Measurements from ENCODE around the gene C19orf33. TPM values are rescaled to one million over a fixed set of nuclear protein-coding genes. Genes with fewer than 3 reads are reported as not detected.
"Not testable (repeated sequence)": the region's sequence is repeated elsewhere in the genome, so short reads cannot be mapped to it uniquely, and the experiment has no call there.

C19orf33 gene
- 46.8 and 270 TPM in 2 replicates for total RNA-seq (ENCODE audit: low replicate concordance)
- long read RNA-seq, transcript C19orf33-201 (4 exons, 467 nt), result major isoform, 32 of 36 reads
- long read RNA-seq, partial matches to known transcripts, result 0 of 36 reads
- long read RNA-seq, other reads (novel, unspliced or antisense), result 0 of 36 reads

GRCh38 chr19:38303517-38304351, at the start of gene C19orf33:
TSS of gene C19orf33 (plus strand) at chr19:38304251. CDS start at chr19:38304262, 11 bp downstream.
- no peak for DNase-seq (ENCODE audit: extremely low spot score, unreplicated experiment)
- Mint-ChIP-seq H3K4me3 (peak within 1 kb of the TSS; percentile 89), H3K27ac (peak within 1 kb of the TSS; percentile 96), H3K27me3 (no peaks in the 10 kb centered on the region), H3K4me1 (ENCODE audit: unreplicated experiment) (no peaks in the 10 kb centered on the region), H3K9me3 (no peaks in the 10 kb centered on the region), H3K36me3 (no peaks in the 10 kb centered on the region)
- TF ChIP-seq, protein P1, sequence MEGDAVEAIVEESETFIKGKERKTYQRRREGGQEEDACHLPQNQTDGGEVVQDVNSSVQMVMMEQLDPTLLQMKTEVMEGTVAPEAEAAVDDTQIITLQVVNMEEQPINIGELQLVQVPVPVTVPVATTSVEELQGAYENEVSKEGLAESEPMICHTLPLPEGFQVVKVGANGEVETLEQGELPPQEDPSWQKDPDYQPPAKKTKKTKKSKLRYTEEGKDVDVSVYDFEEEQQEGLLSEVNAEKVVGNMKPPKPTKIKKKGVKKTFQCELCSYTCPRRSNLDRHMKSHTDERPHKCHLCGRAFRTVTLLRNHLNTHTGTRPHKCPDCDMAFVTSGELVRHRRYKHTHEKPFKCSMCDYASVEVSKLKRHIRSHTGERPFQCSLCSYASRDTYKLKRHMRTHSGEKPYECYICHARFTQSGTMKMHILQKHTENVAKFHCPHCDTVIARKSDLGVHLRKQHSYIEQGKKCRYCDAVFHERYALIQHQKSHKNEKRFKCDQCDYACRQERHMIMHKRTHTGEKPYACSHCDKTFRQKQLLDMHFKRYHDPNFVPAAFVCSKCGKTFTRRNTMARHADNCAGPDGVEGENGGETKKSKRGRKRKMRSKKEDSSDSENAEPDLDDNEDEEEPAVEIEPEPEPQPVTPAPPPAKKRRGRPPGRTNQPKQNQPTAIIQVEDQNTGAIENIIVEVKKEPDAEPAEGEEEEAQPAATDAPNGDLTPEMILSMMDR (conservative IDR thresholded peaks at IDR 0.05), result no peak

- DNase-seq (ENCODE audit: extremely low spot score, unreplicated experiment), result no peak
- Mint-ChIP-seq H3K9me3 (no peaks in the 10 kb centered on the region), H3K4me3 (peak overlapping the region; percentile 81), H3K27ac (peak overlapping the region; percentile 74), H3K4me1 (ENCODE audit: unreplicated experiment) (peaks cover 28% of the 10 kb centered on the region), H3K36me3 (no peaks in the 10 kb centered on the region), H3K27me3 (peaks cover 20% of the 10 kb centered on the region)
- TF ChIP-seq, protein P1 (conservative IDR thresholded peaks at IDR 0.05), result no peak
These were observed 48.6 kb upstream of the C19orf33 start for GRCh38 chr19:38255383-38256014.

DNA sequence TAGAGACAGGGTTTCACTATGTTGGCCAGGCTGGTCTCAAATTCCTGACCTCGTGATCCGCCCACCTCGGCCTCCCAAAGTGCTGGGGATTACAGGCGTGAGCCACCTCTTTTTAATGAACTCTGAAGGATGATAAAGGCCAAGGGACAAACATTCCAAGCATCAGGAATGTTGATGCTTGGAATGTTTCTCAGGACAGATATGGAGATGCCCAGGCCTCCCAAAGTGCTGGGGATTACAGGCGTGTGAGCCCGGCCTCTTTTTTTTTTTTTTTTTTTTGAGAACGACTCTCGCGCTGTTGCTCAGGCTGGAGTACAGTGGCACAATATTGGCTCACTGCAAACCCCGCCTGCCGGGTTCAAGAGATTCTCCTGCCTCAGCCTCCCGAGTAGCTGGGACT, 42.1 kb upstream of the C19orf33 start:
- H3K36me3 Mint-ChIP-seq; DNase-seq (ENCODE audit: extremely low spot score, unreplicated experiment); H3K4me3 Mint-ChIP-seq; H3K9me3 Mint-ChIP-seq; H3K27ac Mint-ChIP-seq: not testable (repeated sequence)
- Mint-ChIP-seq H3K27me3 (peaks cover 13% of the 10 kb centered on the region), H3K4me1 (ENCODE audit: unreplicated experiment) (peaks cover 22% of the 10 kb centered on the region)

DNA sequence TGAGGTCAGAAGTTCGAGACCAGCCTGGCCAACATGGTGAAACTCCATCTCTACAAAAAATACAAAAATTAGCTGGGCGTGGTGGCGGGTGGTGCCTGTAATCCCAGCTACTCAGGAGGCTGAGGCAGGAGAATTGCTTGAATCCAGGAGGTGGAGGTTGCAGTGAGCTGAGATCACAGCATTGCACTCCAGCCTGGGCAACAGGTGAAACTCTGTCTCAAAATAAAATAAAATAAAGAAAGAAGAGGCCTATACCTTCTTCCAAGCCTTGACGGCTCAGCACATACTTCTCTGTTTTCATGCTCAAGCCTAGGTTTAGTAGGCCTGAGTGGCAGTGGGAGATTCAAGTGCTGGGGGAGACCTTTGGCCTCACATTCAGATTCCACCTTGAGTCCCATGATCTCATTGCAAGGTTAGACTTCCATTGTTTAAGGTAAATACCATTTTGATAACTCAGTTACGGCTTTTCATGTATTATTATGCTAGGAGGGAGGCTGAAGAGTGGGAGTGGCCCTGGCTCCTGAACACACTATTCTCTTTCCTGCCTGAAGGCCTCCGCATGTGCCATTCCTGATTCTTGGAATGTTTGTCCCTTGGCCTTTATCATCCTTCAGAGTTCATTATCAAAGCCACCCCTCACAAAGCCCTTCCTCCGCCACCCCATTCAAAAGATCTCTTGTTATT, 41.3 kb upstream of the C19orf33 start:
- H3K4me3 Mint-ChIP-seq, result peak overlapping the region; percentile 59
- H3K36me3 Mint-ChIP-seq, result no peaks in the 10 kb centered on the region

GRCh38 chr19:38263689-38264485, 40.2 kb upstream of the C19orf33 start:
- peak overlapping the region; percentile 85 for H3K4me3 Mint-ChIP-seq
- no peaks in the 10 kb centered on the region for H3K36me3 Mint-ChIP-seq
- peaks cover 41% of the 10 kb centered on the region for H3K4me1 Mint-ChIP-seq (ENCODE audit: unreplicated experiment)
- DNase-seq (ENCODE audit: extremely low spot score, unreplicated experiment), result no peak
- no peaks in the 10 kb centered on the region for H3K9me3 Mint-ChIP-seq
- TF ChIP-seq, protein P1 (conservative IDR thresholded peaks at IDR 0.05), result no peak
- peaks cover 6% of the 10 kb centered on the region for H3K27me3 Mint-ChIP-seq
- H3K27ac Mint-ChIP-seq, result peak overlapping the region; percentile 94

More for the DNA sequence above, 41.3 kb upstream of the C19orf33 start:
- H3K9me3 Mint-ChIP-seq, result no peaks in the 10 kb centered on the region
- no peak for DNase-seq (ENCODE audit: extremely low spot score, unreplicated experiment)
- TF ChIP-seq, protein P1 (conservative IDR thresholded peaks at IDR 0.05), result no peak
- peaks cover 30% of the 10 kb centered on the region for H3K4me1 Mint-ChIP-seq (ENCODE audit: unreplicated experiment)
- peak overlapping the region; percentile 78 for H3K27ac Mint-ChIP-seq
- H3K27me3 Mint-ChIP-seq, result peaks cover 9% of the 10 kb centered on the region
